Heart left ventricle (tissue), 16 donors: ENCODE results near the gene CTNS. TPM values are rescaled to one million over a fixed set of nuclear protein-coding genes. Genes with fewer than 3 reads are reported as not detected.
A peak's percentile ranks its signal among the peaks of the same experiment; 100 is the strongest.
"Not testable (repeated sequence)": the region's sequence is repeated elsewhere in the genome, so short reads cannot be mapped to it uniquely, and the experiment has no call there.

Source experiments
- ATAC-seq, 4 donors: fragments of 200-7000 bp; cut with Tn5 transposase; one replicate each; pipeline ENCODE4 v1.9.1; 2020 to 2022; ENCODE audit warnings: moderate library complexity in 4 of 4, mild to moderate bottlenecking in 3 of 4, moderate number of reproducible peaks in 1 of 4
- DNase-seq, 5 donors: peaks; one replicate each; pipeline ENCODE4 v3.0.0-alpha.2; 2020
- H3K27ac ChIP-seq, 12 donors: fragments of 200-600 bp; sonication (generic) in 4 of 12; one replicate each; pipeline versions ENCODE4 v1.5.0 to v1.8.0; 2016 to 2022; ENCODE audit warnings: mild to moderate bottlenecking in 2 of 12
- H3K27me3 ChIP-seq, 9 donors: fragments of 200-600 bp; sonication (generic) in 2 of 9; one replicate each; pipeline versions ENCODE4 v1.5.1 to v1.8.0; 2016 to 2022; ENCODE audit warnings: mild to moderate bottlenecking in 3 of 9
- H3K36me3 ChIP-seq, 9 donors: fragments of 200-600 bp; sonication (generic) in 2 of 9; one replicate each; pipeline versions ENCODE4 v1.5.0 to v1.8.0; 2018 to 2022; ENCODE audit warnings: mild to moderate bottlenecking in 2 of 9
- H3K4me1 ChIP-seq, 12 donors: fragments of 200-600 bp; sonication (generic) in 4 of 12; one replicate each; pipeline versions ENCODE4 v1.5.0 to v1.8.0; 2016 to 2022; ENCODE audit warnings: mild to moderate bottlenecking in 3 of 12
- H3K4me3 ChIP-seq, 12 donors: fragments of 200-600 bp; sonication (generic) in 4 of 12; one replicate each; pipeline versions ENCODE4 v1.5.0 to v1.8.0; 2017 to 2022; ENCODE audit warnings: mild to moderate bottlenecking in 9 of 12, moderate library complexity in 4 of 12
- H3K9me3 ChIP-seq, 12 donors: fragments of 200-600 bp; sonication (generic) in 4 of 12; one replicate each; pipeline versions ENCODE4 v1.5.0 to v1.8.0; 2016 to 2022; ENCODE audit warnings: mild to moderate bottlenecking in 1 of 12
- POLR2A ChIP-seq, 2 donors: fragments of 450-650 bp; IDR thresholded peaks; one replicate each; pipeline ENCODE4 v1.6.1; 2017; ENCODE audit warnings: antibody characterized with exemption in 2 of 2, mild to moderate bottlenecking in 2 of 2, moderate library complexity in 2 of 2
- WGBS, 4 donors: extraction: QIAGEN DNeasy Blood & Tissue Kit in 2 of 4; methylation state at CpG; one replicate each; pipeline versions ENCODE4 v1.1.5 to v1.1.7; 2013 to 2018; 5-methylcytosine and 5-hydroxymethylcytosine counted together
- intact Hi-C, 10 donors: fragments of 100-400 bp; cut with DNase I; formaldehyde crosslinking; loops; one replicate each; pipeline versions ENCODE4 v1.11.1 to v1.14.2; 2022
- polyA plus RNA-seq, 2 donors: library from polyadenylated mRNA; stranded (reverse); fragments of 200-250 nt; gene quantifications; one replicate each; pipeline ENCODE4 v1.2.3, GENCODE V29; 2013
- total RNA-seq, 9 donors: library from RNA; depleted of rRNA in 2 of 9; stranded (reverse); fragments of >200 nt in 2 of 9; fragmentation: NEBNext Ultra II Directional in 3 of 9; extraction: Animal tissue kit (Norgen Biotek cat#: 25700) in 3 of 9; gene quantifications; one replicate each; pipeline versions ENCODE4 v1.1.0 to v1.2.4, GENCODE V29; 2016 to 2023
- TF ChIP-seq, protein P1 (sequence below), 12 donors: fragments of 200-600 bp; sonication (generic) in 4 of 12; IDR thresholded peaks; one replicate each; pipeline versions ENCODE4 v1.5.0 to v1.8.0; 2018 to 2022; ENCODE audit warnings: antibody characterized with exemption in 12 of 12, mild to moderate bottlenecking in 5 of 12
- donor health status: ischemic (EF 13 %, LVEDD 7.1; RV severe dilation, severe dysfunction).
- donor health status: healthy with polysubstance abuse.
- donor health status: DM: no; HTN: yes; CAD: no.
- donor health status: DM: no; HTN: no; CAD: no.
- donor health status: ischemic (EF 25% LVEDD 6.9; RV normal size, moderate dysfunction).
- donor health status: ischemic (EF 25% LVEDD 5.7; RV mildly dilated, moderate dysfunction).
- donor health status: healthy.
- donor health status: DM: yes; HTN: yes; CAD: no.
- donor health status: ischemic (EF 35%, LVEDD 5.7; RV mildly dilated, moderate dysfunction).
- donor health status: nonischemic (EF 11% LVEDD 7.7; RV severe dilation, severe dysfunction).
- donor health status: DM: yes; HTN: yes; CAD: no.
- donor health status: PGD.
- donor health status: ischemic (EF 29% LVEDD 5.4; RV normal size, mild dysfunction).
- donor health status: nonischemic (EF 23%, LVEDD 6.1; RV moderate dilation, normal function).

The CTNS gene
- total and polyA plus RNA-seq, 11 donors: 6.2 to 19.0 (median 8.7) TPM

GRCh38 chr17:3695723-3696411 is 59.3 kb downstream of the CTNS start, which contains the start of gene P2RX5:
P2RX5 (minus strand) TSS chr17:3696155; CDS start chr17:3696005, 150 bp downstream.
- peaks cover 0 to 23% (median 8%) of the 10 kb centered on the region in 12 donors for H3K4me1 ChIP-seq
- intact Hi-C loops: no loop called here
- peaks cover 0 to 40% (median 10%) of the 10 kb centered on the region in 9 donors for H3K27me3 ChIP-seq
- peaks cover 0 to 9% (median 0%) of the 10 kb centered on the region in 12 donors for H3K9me3 ChIP-seq
- H3K4me3 ChIP-seq: peak within 1 kb of the TSS; percentile 24 to 68 (median 52)
- H3K36me3 ChIP-seq: no peaks in the 10 kb centered on the region
- ATAC-seq: peak; percentile 23 to 54 (median 44)
- no peak for DNase-seq
- H3K27ac ChIP-seq: peak within 1 kb of the TSS in 11 of 12 donors; percentile 41 to 83 (median 75)
- TF ChIP-seq, protein P1, sequence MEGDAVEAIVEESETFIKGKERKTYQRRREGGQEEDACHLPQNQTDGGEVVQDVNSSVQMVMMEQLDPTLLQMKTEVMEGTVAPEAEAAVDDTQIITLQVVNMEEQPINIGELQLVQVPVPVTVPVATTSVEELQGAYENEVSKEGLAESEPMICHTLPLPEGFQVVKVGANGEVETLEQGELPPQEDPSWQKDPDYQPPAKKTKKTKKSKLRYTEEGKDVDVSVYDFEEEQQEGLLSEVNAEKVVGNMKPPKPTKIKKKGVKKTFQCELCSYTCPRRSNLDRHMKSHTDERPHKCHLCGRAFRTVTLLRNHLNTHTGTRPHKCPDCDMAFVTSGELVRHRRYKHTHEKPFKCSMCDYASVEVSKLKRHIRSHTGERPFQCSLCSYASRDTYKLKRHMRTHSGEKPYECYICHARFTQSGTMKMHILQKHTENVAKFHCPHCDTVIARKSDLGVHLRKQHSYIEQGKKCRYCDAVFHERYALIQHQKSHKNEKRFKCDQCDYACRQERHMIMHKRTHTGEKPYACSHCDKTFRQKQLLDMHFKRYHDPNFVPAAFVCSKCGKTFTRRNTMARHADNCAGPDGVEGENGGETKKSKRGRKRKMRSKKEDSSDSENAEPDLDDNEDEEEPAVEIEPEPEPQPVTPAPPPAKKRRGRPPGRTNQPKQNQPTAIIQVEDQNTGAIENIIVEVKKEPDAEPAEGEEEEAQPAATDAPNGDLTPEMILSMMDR (IDR thresholded peaks at IDR 0.05): no peak
- TF ChIP-seq POLR2A (IDR thresholded peaks at IDR 0.05): no peak
- 1% methylated on average over 26 to 65 of the region's 65 CpGs for WGBS, 4 donors

DNA sequence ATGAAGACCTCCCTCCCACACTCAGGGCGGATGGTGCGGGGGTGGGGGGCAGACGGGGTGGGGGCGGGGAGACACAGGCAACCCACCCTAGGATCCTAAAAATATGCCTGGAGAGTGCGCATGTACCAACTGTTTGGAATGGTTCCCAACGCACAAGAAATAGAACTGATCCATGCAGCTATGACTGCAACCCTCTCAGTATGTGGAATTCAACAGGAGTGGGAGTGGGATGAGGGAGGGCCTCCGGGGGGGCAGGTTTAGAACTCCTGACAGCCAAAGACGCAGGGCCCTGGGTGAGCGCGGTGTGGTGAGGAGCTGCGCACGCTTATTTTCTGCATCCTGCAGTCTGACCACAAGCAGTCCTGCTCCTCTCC is 60.5 kb downstream of the CTNS start:
- ATAC-seq (peak in 3 of 4 donors; percentile 38 to 40 (median 40)), DNase-seq (no peak)
- peak overlapping the region in 2 of 12 donors; percentile 29 to 46 for H3K27ac ChIP-seq
- 40 to 53% (median 45%) methylated on average over 11 to 12 of the region's 12 CpGs for WGBS, 4 donors
- peak overlapping the region in 6 of 12 donors; percentile 50 to 68 (median 59) for H3K4me3 ChIP-seq
- peaks cover 0 to 9% (median 0%) of the 10 kb centered on the region in 12 donors for H3K9me3 ChIP-seq
- H3K36me3 ChIP-seq: no peaks in the 10 kb centered on the region
- peaks cover 0 to 39% (median 10%) of the 10 kb centered on the region in 9 donors for H3K27me3 ChIP-seq
- H3K4me1 ChIP-seq: peaks cover 0 to 23% (median 8%) of the 10 kb centered on the region in 12 donors
- intact Hi-C loops: no loop called here
- no peak for TF ChIP-seq POLR2A (IDR thresholded peaks at IDR 0.05)
- TF ChIP-seq, protein P1 (IDR thresholded peaks at IDR 0.05): no peak

GRCh38 chr17:3698139-3698538 is 61.6 kb downstream of the CTNS start:
- peaks cover 0 to 9% (median 0%) of the 10 kb centered on the region in 12 donors for H3K9me3 ChIP-seq
- no peak for ATAC-seq
- peaks cover 0 to 23% (median 8%) of the 10 kb centered on the region in 12 donors for H3K4me1 ChIP-seq
- H3K27me3 ChIP-seq: peaks cover 0 to 29% (median 10%) of the 10 kb centered on the region in 9 donors
- TF ChIP-seq, protein P1 (IDR thresholded peaks at IDR 0.05): no peak
- no peak for TF ChIP-seq POLR2A (IDR thresholded peaks at IDR 0.05)
- DNase-seq: no peak
- H3K4me3 ChIP-seq: no peak overlapping the region
- intact Hi-C loops: no loop called here
- no peaks in the 10 kb centered on the region for H3K36me3 ChIP-seq
- no peak overlapping the region for H3K27ac ChIP-seq
- 83 to 98% (median 94%) methylated on average over 4 of the region's 4 CpGs for WGBS, 4 donors

DNA sequence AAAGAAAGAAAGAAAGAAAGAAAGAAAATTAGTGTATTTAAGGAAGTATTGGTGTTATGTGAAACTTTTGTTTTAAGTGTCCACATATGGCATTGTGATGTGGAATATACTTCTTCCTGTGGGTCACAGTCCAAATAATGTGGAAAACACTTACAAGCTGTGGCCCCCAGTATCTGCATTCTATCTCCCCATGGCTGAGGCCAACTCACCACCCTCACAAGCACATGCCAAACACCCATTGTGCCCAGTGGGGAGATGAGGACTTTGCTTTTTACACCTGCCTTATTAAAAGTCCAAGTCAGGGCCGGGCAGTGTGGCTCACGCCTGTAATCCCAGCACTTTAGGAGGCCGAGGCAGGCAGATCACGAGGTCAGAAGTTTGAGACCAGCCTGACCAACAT is 63.4 kb downstream of the CTNS start:
- TF ChIP-seq, protein P1 (IDR thresholded peaks at IDR 0.05): no peak
- no peak for TF ChIP-seq POLR2A (IDR thresholded peaks at IDR 0.05)
- DNase-seq (no peak), ATAC-seq (no peak)
- 87 to 92% (median 88%) methylated on average over 4 of the region's 4 CpGs for WGBS, 4 donors
- intact Hi-C loops: no loop called here
- H3K36me3 ChIP-seq: no peaks in the 10 kb centered on the region
- H3K4me3 ChIP-seq: no peak overlapping the region
- no peak overlapping the region for H3K27ac ChIP-seq
- H3K4me1 ChIP-seq: peaks cover 0 to 17% (median 5%) of the 10 kb centered on the region in 12 donors
- peaks cover 0 to 9% (median 0%) of the 10 kb centered on the region in 12 donors for H3K9me3 ChIP-seq
- peaks cover 0 to 24% (median 7%) of the 10 kb centered on the region in 9 donors for H3K27me3 ChIP-seq

DNA sequence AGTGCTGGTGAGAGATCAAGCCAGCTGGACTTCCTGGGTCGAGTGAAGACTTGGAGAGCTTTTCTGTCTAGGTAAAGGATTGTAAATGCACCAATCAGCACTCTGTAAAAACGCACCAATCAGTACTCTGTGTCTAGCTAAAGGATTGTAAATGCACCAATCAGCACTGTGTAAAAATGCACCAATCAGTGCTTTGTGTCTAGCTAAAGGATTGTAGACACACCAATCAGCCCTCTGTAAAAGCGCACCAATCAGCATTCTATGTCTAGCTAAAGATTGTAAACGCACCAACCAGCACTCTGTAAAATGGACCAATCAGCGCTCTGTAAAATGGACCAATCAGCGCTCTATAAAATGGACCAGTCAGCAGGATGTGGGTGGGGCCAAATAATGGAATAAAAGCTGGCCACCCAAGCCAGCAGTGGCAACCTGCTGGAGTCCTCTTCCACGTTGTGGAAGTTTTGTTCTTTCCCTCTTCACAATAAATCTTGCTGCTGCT is 65.5 kb downstream of the CTNS start:
- 78 to 93% (median 85%) methylated on average over 7 of the region's 7 CpGs for WGBS, 4 donors
- not testable (repeated sequence) for ATAC-seq, H3K4me1 ChIP-seq, H3K4me3 ChIP-seq, H3K27ac ChIP-seq, H3K9me3 ChIP-seq, H3K36me3 ChIP-seq, H3K27me3 ChIP-seq, DNase-seq
- intact Hi-C loops: loop anchor here in 1 of 10 donors (2.0 kb wide), 1 partner anchor 31 kb away; no protein-coding TSS in a partner anchor
